ENCODE data around the gene CALD1. TPM values are rescaled to one million over a fixed set of nuclear protein-coding genes. Genes with fewer than 3 reads are reported as not detected.

The CALD1 gene
- total RNA-seq, 1 donor from 2014 or later = 118 TPM

DNA sequence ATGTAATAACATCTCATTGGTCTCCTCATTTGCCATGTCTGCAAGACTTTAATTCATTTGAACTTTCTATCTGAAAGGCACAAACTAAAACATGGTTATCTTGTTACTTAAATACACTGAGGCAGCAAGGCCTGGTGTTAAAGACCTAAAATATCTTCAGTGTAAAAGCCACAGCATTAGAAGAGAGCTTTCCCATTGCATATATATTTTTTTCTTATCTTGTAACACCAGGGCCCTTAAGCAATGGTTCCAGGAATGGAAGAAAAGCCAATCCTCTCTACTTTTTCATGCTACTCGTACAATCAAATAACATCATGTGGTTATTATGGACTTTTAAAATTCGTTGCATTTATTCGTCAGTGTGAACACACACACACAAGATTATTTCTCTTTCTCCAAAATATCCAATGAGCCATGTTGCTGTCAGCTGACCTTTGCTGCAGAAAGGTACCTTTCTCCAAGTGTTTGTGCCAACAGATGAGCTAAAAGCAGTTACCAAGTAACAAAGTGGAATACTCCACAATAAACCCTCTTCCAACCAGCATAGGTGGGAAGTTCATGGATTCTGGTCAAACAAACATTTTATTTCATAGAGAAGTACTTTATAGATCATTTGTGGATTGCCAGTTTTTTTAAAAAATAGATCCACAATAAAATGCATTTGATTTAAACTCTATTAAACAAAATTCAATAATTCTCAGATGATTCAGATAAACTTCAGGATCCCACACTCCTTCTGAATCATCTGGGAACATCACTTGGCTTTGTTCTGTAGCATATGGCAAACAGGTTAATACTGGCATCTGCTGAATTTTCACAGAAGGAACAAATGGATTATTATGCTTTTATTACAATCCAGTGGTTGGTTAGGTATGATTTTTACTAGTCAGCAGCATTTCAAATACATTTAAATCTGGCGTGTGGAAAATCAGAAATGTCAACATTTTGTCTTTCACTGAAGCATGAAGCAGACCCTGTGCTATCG is 143.6 kb downstream of the CALD1 start:
- H3K9me3 ChIP-seq (ENCODE audit: low read depth) = no peaks in the 10 kb centered on the region
- H3K36me3 ChIP-seq = no peaks in the 10 kb centered on the region
- no peak overlapping the region for H3K9ac ChIP-seq
- no peaks in the 10 kb centered on the region for H3F3A ChIP-seq (ENCODE audit: low read depth)
- Mint-ChIP-seq H3K9me3 (peaks cover 2% of the 10 kb centered on the region), H3K4me3 (no peak overlapping the region), H3K27me3 (ENCODE audit: insufficient read depth, low read depth) (no peaks in the 10 kb centered on the region), H3K27ac (no peak overlapping the region), H3K36me3 (peaks cover 14% of the 10 kb centered on the region), H3K4me1 (no peaks in the 10 kb centered on the region)
- no peak overlapping the region for H3K27ac ChIP-seq
- TF ChIP-seq, protein P1, sequence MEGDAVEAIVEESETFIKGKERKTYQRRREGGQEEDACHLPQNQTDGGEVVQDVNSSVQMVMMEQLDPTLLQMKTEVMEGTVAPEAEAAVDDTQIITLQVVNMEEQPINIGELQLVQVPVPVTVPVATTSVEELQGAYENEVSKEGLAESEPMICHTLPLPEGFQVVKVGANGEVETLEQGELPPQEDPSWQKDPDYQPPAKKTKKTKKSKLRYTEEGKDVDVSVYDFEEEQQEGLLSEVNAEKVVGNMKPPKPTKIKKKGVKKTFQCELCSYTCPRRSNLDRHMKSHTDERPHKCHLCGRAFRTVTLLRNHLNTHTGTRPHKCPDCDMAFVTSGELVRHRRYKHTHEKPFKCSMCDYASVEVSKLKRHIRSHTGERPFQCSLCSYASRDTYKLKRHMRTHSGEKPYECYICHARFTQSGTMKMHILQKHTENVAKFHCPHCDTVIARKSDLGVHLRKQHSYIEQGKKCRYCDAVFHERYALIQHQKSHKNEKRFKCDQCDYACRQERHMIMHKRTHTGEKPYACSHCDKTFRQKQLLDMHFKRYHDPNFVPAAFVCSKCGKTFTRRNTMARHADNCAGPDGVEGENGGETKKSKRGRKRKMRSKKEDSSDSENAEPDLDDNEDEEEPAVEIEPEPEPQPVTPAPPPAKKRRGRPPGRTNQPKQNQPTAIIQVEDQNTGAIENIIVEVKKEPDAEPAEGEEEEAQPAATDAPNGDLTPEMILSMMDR (IDR thresholded peaks at IDR 0.05) = no peak
- TF ChIP-seq EZH2 (IDR thresholded peaks at IDR 0.05) (no peak), EZH2phosphoT487 (IDR thresholded peaks at IDR 0.05) (no peak)
- H3K4me3 ChIP-seq = no peak overlapping the region
- peaks cover 33% of the 10 kb centered on the region for H3K79me2 ChIP-seq (ENCODE audit: low read depth)
- no peak overlapping the region for H3K4me2 ChIP-seq
- no peaks in the 10 kb centered on the region for H4K20me1 ChIP-seq (ENCODE audit: low read depth)
- no peaks in the 10 kb centered on the region for H3K4me1 ChIP-seq
- H2AFZ ChIP-seq (replicated peaks) = no peak overlapping the region
- DNase-seq (ENCODE audit: low spot score) = no peak
- H3K27me3 ChIP-seq = no peaks in the 10 kb centered on the region

DNA sequence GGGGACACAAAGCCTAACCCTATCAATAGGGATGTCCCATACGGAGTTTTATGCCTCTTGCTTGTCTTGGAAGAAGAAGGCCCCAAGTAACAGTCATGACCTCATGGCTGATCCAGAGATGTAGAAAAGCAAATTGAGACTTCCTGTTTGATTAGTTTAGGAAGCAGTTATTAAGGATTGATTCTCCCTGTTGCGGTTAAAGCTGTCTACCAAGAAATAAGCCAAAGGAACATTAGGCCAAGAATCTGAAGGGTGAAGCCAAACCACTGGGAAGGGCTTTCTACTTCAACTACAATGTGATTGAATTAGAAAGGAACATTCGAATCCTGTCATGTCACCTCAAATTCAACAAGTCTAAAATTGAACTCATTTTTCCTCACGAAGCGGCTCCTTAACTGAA is 146.3 kb downstream of the CALD1 start:
- no peaks in the 10 kb centered on the region for H4K20me1 ChIP-seq (ENCODE audit: low read depth)
- no peak for DNase-seq (ENCODE audit: low spot score)
- no peak overlapping the region for H3K4me2 ChIP-seq
- Mint-ChIP-seq H3K27me3 (ENCODE audit: insufficient read depth, low read depth) (no peaks in the 10 kb centered on the region), H3K36me3 (peaks cover 19% of the 10 kb centered on the region), H3K4me1 (no peaks in the 10 kb centered on the region), H3K4me3 (no peak overlapping the region), H3K9me3 (peaks cover 2% of the 10 kb centered on the region), H3K27ac (no peak overlapping the region)
- H3F3A ChIP-seq (ENCODE audit: low read depth) = no peaks in the 10 kb centered on the region
- no peaks in the 10 kb centered on the region for H3K9me3 ChIP-seq (ENCODE audit: low read depth)
- H3K27me3 ChIP-seq = no peaks in the 10 kb centered on the region
- TF ChIP-seq EZH2phosphoT487 (IDR thresholded peaks at IDR 0.05) (no peak), EZH2 (IDR thresholded peaks at IDR 0.05) (no peak)
- TF ChIP-seq, protein P1 (IDR thresholded peaks at IDR 0.05) = no peak
- no peak overlapping the region for H3K9ac ChIP-seq
- no peak overlapping the region for H3K27ac ChIP-seq
- peaks cover 6% of the 10 kb centered on the region for H3K36me3 ChIP-seq
- H3K4me3 ChIP-seq = no peak overlapping the region
- H2AFZ ChIP-seq (replicated peaks) = no peak overlapping the region
- H3K4me1 ChIP-seq = no peaks in the 10 kb centered on the region
- H3K79me2 ChIP-seq (ENCODE audit: low read depth) = peaks cover 28% of the 10 kb centered on the region

DNA sequence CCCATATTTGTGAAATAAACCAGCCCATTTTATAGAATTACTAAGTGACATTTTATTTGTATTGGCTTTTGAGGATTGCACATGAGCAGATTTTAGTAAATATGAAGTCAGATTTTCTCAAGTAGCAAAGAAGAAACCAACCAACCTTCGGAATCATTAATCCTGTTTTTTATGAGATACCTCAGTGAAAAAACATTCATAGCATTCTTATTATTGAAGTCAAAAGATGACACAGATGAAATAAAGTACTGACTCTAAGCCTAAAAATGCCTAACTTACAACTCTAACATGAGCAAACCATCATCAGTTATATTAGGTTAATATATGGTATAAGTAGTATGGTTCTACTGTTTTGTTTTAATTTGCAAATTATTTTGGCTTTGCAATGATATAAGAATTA is 147.0 kb downstream of the CALD1 start:
- Histone ChIP-seq H3F3A (ENCODE audit: low read depth) (no peaks in the 10 kb centered on the region), H3K36me3 (peaks cover 6% of the 10 kb centered on the region), H3K9me3 (ENCODE audit: low read depth) (no peaks in the 10 kb centered on the region), H4K20me1 (ENCODE audit: low read depth) (no peaks in the 10 kb centered on the region), H2AFZ (replicated peaks) (no peak overlapping the region), H3K4me1 (no peaks in the 10 kb centered on the region), H3K27ac (no peak overlapping the region), H3K4me3 (no peak overlapping the region), H3K4me2 (no peak overlapping the region), H3K9ac (no peak overlapping the region), H3K27me3 (no peaks in the 10 kb centered on the region), H3K79me2 (ENCODE audit: low read depth) (peaks cover 22% of the 10 kb centered on the region)
- Mint-ChIP-seq H3K27me3 (ENCODE audit: insufficient read depth, low read depth) (no peaks in the 10 kb centered on the region), H3K27ac (no peak overlapping the region), H3K9me3 (peaks cover 2% of the 10 kb centered on the region), H3K36me3 (peaks cover 19% of the 10 kb centered on the region), H3K4me1 (no peaks in the 10 kb centered on the region), H3K4me3 (no peak overlapping the region)
- no peak for TF ChIP-seq EZH2 (IDR thresholded peaks at IDR 0.05)
- TF ChIP-seq, protein P1 (IDR thresholded peaks at IDR 0.05) = no peak
- TF ChIP-seq EZH2phosphoT487 (IDR thresholded peaks at IDR 0.05) = no peak
- no peak for DNase-seq (ENCODE audit: low spot score)

Data from neural progenitor cell (in vitro differentiated cells).